BLaER1 (cell line): ENCODE measurements around the gene TMEM187.

Source experiments
- H3K27ac ChIP-seq: shearing (Covaris generic); formaldehyde crosslinking; 2 replicates; pipeline ENCODE4 v1.8.1; 2022
- H3K27me3 ChIP-seq: shearing (Covaris generic); formaldehyde crosslinking; 2 replicates; pipeline ENCODE4 v1.8.1; 2022
- H3K36me3 ChIP-seq: shearing (Covaris generic); formaldehyde crosslinking; 2 replicates; pipeline ENCODE4 v1.8.1; 2022
- H3K4me1 ChIP-seq: shearing (Covaris generic); formaldehyde crosslinking; 2 replicates; pipeline ENCODE4 v1.8.1; 2022
- H3K4me2 ChIP-seq: shearing (Covaris generic); formaldehyde crosslinking; 2 replicates; pipeline ENCODE4 v1.8.1; 2022
- H3K4me3 ChIP-seq: shearing (Covaris generic); formaldehyde crosslinking; 2 replicates; pipeline ENCODE4 v1.8.1; 2022
- H3K9ac ChIP-seq: shearing (Covaris generic); formaldehyde crosslinking; 2 replicates; pipeline ENCODE4 v1.8.1; 2022
- H3K9me3 ChIP-seq: shearing (Covaris generic); formaldehyde crosslinking; 2 replicates; pipeline ENCODE4 v1.8.1; 2022
- H4K20me1 ChIP-seq: shearing (Covaris generic); formaldehyde crosslinking; 2 replicates; pipeline ENCODE4 v1.8.1; 2022
- Cebpa-rat ChIP-seq: shearing (Covaris generic); IDR thresholded peaks from 2 replicates; pipeline ENCODE4 v1.8.1; 2022

The TMEM187 gene

GRCh38 chrX:154032653-154033052, 60.1 kb downstream of the TMEM187 start:
- peaks cover 97% of the 10 kb centered on the region for H3K27me3 ChIP-seq
- H3K9ac ChIP-seq = no peak overlapping the region
- H3K36me3 ChIP-seq = peaks cover 64% of the 10 kb centered on the region
- H3K4me3 ChIP-seq = no peak overlapping the region
- no peak overlapping the region for H3K4me2 ChIP-seq
- H4K20me1 ChIP-seq = peaks cover 96% of the 10 kb centered on the region
- TF ChIP-seq Cebpa-rat = no peak
- H3K9me3 ChIP-seq = no peaks in the 10 kb centered on the region; the same call in 1 of the 2 replicates
- peaks cover 25% of the 10 kb centered on the region for H3K4me1 ChIP-seq
- H3K27ac ChIP-seq = no peak overlapping the region
